HG02852 (cell line): ENCODE data around the gene FAM193A.

Source experiments
- ATAC-seq: cut with Tn5 transposase; IDR thresholded peaks from one replicate; pipeline ENCODE4 v1.9.1; 2021; ENCODE audit warnings: mild to moderate bottlenecking, moderate library complexity; ENCODE audit not compliant: unreplicated experiment

The FAM193A gene

DNA sequence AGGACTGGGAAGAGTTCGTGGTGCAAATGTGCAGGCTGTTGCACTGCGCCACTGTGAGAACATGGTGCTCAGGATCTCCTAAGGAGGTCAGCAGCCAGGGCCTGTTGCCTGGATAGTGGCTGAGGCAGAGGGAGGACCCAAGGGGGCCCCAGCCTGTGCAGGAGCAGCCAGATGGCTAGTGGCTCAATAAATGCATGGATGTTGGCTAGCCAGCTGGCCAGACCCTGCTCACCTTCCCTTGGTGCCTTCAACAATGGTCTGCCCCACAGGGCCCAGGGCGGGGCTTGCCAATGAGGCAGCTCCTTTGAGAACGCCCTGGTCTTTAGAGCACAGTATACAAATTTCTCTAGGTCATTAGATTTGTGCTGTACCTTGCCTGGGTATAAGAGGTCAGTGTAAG is 152.2 kb downstream of the FAM193A start:
- no peak for ATAC-seq

DNA sequence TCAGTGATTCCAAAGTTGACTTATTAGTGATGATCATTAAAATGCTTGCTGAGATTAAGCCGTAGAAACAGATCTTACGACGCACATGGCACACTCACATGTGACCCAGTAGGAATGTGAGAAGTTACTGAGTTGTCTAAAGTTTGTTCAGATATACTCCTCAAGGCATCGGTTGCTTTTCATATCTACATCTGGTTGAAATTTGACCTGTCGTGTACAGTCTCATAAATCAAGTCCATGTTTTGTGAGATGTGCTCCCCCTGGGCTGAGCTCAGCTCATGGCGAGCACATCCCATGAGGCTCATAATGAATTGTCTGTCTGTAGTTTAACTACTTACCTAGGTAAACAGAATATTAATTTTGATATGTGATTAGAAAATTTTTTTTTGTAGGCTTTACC is 152.7 kb downstream of the FAM193A start:
- no peak for ATAC-seq

DNA sequence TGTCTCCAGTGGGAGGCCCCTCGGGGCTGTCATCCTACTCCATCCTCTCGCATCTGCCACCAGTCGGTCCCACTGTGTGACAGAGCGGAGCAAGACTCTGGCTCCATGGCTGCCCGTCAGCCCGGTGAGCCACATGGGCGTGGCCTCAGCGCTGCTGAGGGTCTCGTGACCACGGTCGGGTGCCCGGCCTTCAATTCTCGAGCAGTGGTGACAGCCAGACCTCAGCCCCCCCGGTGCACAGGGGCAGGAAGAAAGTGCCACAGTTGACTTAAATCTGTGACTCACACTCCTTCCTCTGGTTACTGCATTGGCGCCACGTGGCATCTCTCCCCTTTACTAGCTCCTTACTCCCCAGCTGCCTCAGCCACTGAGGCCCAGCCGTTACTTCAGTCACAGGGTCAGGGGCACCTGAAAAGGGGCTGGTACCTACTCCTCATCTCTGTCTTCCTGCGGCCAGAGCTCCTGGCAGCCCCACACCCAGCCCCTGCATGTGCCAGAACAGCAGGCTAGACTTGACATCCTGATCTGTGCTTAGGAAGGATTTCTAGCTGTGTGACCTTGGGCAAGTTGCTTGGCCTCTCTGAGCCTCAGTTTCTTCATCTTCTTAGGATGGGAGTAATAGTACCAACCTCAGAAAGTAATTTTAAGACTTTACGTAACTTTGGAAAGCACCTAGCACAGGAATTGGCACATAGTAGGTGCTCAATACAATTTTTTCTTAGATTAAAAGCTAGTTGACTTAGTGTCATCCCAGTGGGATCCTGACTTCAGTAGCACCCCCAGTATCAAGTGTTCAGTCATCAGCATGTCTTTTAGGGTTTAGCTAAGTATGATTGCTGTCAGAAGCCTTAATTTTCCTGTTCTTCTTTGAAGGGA is 153.6 kb downstream of the FAM193A start:
- no peak for ATAC-seq

DNA sequence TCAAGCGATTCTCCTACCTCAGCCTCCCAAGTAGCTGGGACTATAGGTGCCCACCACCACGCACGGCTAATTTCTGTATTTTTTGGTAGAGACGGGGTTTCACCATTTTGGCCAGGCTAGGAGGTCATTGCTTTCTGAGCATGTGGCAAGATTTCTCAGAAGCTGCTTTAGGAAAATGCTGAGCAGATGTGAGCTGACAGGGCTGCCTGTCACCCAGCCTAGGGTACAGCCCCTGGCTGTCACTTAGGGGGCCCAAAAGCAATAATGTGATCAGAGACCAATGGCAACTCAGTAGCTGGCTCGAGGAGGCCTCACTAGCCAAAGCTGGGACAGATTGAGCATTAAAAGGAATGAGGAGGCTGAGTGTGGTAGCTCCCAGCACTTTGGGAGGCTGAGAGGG is 154.9 kb downstream of the FAM193A start:
- ATAC-seq: no peak

DNA sequence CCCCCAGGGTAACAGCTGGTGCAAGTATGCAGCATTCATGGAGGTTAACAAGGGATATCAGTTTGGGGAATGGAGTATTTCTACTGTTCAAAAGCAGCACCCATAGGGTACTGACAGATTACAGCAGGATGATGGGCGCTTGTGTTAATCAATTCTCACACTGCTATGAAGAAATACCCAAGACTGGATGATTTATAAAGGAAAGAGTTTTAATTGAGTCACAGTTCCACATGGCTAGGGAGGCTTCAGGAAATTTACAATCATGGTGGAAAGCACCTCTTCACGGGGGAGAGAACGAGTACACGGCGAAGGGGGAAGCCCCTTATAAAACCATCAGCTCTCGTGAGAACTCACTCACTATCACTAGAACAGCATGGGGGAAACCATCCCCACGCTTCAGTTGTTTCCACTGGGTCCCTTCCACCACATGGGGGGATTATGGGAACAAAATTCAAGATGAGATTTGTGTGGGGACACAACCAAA is 155.5 kb downstream of the FAM193A start:
- no peak for ATAC-seq

DNA sequence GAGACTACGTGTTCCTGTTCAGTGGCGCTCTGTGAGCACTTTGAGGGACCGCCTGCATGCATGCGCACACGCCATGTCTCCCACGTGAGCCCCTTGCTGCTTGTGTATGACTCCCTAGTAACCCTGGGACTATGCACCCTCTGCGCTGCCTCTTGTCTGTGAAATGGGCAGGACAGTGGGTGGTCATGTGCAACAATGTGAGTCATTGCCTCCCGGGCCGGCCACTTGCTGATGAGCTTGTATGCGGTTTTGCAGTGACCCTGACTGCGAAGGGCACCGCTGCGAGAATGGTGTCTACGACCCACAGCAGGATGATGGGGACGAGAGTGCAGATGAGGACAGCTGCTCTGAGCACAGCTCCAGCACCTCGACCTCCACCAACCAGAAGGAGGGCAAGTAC is 158.2 kb downstream of the FAM193A start:
- ATAC-seq: no peak

DNA sequence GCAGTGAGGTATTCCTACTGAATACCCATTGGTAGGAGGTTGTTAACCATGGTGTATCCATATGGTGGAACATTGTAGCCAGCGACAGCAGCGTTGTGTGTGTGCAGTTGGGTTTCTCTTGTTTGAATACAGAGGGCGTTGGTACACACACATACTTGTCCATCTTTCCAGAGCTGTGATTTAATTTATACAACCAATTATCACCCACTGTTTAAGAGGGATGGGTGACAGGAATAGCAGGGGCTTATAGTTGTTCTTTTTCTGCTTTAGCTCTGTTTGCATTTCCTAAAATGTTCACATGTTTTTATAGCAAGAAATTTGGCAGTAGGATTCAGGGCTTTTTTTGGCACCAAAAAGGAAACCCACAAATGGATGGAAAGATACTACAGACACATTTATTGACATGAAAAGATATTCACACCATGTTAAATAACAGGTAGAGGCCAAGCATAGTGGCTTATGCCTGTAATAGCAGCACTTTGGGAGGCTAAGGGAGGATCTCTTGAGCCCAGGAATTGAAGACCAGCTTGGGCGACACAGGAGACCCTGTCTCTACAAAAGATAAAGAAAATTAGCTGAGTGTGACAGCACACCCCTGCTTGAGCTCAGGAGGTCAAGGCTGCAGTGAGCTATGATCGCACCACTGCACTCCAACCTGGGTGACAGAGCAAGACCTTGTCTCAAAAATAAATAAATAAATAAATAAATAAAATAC is 159.1 kb downstream of the FAM193A start:
- no peak for ATAC-seq

DNA sequence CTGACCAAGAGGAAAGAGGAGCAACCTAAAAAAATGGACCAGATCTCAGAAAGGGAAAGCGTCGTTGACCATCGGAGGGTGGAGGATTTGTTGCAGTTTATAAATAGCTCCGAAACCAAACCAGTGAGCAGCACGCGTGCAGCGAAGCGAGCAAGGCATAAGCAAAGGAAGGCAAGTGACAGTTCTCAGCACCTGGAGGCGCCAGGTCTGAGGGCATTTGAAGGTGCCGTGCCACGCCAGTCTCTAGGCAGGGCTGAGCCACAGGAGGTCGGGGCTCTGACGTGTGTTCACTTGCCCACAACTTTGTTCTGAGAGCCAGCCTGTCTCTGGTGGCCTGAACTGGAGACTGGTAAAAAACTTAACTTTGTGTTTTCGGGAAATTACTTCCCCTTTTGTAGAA is 160.0 kb downstream of the FAM193A start:
- peak; percentile 91 for ATAC-seq

DNA sequence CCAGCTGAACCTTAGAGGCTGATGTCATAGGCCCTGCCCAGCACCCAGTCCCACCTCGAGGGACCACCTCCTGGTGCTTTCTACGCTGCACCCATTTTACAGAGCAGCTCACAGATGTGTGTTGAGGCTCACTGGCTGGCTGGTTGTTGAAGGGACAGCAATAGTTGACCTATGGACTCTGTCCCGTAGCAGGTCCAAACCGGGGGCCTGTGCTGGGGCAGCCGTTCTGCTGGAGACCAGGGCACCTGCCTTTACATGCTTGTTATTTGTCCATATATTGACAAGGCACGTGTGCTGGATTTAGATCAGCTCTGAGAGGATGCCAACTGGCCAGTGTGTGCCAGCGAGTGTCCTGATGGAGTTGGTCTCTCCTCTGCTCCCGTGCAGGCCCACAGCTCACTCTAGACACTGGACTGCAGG is 161.6 kb downstream of the FAM193A start:
- ATAC-seq: no peak

DNA sequence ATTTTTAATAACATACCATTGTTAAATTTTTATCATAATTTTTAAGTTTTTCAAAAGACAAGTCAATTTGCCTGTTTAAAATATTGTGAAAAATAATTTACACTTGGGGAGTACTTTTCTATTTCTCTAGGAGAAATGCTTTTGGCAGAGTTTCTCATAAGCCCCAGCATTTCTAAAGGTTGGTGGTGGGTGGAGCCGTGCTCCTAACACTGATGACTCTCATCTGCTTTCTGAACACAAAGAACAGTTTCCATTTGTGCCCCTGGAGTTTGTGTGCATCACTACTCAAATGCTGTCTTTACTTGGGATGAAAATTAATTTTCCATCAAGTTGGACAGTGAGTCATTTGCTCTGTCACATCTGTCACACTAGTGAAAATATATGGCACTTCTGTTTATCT is 162.1 kb downstream of the FAM193A start:
- ATAC-seq: no peak

DNA sequence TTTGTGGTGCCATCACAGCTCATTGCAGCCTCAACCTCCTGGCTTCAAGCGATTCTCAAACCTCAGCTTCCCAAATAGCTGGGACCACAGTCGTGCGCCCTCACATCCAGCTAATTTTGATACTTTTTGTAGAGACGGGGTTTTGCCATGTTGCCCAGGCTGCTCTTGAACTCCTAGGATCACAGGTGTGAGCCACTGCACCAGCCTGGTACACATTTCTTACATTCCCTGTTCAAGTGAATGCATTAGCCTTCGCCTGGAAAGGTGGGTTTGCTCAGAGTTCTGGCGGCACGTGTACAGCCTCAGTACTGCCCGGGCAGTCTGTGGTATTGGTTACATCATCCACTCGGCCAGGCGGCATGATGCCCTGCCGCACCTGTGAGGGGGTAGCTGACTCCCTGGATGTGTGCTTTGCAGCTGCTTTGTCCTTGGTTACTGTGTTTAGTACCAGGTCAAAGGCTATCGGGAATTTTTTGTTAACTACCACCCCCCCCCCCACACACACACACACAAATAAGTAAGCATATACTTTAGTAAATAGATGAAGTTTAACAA is 162.6 kb downstream of the FAM193A start:
- ATAC-seq: no peak

DNA sequence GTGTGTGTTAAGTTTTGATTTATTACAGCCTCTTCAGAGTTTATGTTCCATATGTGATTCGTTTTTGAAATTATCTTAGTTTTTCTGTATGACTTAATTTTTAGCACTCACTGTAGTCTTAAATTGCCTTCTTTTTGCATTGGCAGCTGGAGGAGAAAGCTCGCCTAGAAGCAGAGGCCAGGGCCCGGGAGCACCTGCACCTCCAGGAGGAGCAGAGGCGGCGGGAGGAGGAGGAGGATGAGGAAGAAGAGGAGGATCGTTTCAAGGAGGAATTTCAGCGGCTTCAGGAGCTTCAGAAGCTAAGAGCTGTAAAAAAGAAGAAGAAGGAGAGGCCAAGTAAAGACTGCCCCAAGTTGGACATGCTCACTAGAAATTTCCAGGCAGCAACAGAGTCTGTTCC is 163.1 kb downstream of the FAM193A start:
- no peak for ATAC-seq

DNA sequence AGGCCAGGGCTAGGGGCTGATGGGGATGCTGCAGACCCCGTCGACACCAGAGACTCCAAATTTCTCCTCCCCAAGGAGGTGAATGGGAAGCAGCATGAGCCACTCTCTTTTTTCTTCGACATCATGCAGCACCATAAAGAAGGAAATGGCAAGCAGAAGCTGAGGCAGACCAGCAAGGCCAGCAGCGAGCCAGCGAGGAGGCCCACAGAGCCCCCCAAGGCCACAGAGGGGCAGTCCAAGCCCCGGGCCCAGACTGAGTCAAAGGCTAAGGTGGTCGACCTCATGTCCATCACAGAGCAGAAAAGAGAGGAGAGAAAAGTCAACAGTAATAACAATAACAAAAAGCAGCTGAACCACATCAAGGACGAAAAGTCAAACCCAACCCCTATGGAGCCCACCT is 163.6 kb downstream of the FAM193A start:
- no peak for ATAC-seq

DNA sequence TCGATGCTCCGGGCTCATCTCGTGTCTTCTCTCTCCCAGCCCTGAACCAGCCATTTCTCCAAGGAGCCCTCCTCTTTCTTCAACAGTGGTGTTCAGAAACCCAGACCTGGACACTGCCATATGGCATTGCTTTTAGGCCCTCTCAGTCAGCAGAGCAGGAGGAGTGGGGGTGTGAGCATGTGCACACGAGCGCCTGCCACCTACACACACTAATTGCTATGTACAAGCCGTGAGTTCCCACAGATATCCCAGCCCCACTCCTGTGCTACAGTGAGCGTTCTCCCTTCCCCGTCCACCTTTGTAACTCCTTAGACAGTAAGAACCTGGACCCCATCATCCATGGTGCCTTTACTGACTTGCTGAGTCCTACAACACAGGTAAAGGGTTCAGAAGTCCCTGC is 165.9 kb downstream of the FAM193A start:
- no peak for ATAC-seq

DNA sequence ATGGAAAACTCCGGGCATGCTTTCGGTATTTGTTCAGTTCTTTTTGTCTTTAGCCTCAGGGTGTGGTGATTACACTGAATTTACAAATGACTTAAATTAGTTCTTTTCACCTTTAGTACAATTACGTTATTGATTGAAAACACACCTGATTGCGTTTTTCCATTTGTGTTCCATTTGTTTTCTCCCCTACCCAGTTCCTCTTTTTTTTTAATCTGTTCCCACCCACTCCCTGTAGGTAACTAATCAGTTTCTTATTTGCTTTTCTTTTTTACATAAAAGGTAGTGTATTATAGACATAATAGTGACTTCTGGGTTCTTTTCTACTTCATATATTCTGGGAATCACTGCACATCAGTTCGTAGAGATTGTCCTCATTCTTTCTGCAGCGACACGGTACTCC is 166.3 kb downstream of the FAM193A start:
- no peak for ATAC-seq

DNA sequence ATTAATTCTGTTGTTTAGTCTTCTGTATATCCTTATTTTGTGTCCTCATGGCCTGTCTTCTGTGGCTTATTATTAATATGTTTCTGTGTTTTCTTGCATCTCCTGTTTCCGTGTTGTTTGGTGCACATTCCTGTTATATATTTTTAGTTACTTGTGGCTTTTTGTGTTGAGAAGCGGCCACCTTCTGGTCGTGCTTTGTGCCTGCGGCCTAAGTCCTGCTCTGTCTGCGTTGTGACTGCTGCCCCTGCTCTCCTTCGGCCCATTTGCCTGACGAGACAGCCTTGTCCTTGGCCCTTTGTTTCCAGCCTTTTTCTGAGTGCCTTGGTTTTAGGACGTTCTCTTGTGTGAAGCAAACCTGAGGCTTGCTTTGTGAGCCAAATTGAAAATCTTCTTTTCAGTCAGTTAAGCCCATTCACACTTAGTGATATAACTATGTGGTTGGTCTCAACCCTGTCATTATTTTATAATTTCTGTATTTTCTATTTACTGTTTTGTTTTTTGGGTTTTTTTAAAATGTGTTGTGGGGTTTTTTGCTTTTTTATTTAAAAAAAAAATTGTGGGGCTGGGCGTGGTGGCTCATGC is 175.9 kb downstream of the FAM193A start:
- ATAC-seq: no peak

DNA sequence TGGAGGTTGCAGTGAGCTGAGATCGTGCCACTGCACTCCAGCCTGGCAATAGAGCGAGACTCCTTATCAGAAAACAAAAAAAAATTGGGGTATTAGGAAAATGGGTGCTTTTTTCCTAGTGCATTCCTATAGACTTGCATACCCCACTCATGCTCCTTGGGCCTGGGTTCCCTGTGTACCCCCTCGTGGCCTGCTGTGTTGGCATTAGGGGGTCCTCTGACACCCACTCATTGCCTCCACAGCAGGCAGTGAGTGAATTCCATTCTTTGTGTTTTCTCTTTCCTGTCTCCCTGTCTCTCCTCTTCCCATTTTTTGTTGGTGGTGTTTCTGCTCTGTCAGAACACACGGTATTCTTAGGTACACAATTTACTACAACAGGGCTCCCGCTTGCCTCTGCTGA is 176.9 kb downstream of the FAM193A start:
- ATAC-seq: no peak

DNA sequence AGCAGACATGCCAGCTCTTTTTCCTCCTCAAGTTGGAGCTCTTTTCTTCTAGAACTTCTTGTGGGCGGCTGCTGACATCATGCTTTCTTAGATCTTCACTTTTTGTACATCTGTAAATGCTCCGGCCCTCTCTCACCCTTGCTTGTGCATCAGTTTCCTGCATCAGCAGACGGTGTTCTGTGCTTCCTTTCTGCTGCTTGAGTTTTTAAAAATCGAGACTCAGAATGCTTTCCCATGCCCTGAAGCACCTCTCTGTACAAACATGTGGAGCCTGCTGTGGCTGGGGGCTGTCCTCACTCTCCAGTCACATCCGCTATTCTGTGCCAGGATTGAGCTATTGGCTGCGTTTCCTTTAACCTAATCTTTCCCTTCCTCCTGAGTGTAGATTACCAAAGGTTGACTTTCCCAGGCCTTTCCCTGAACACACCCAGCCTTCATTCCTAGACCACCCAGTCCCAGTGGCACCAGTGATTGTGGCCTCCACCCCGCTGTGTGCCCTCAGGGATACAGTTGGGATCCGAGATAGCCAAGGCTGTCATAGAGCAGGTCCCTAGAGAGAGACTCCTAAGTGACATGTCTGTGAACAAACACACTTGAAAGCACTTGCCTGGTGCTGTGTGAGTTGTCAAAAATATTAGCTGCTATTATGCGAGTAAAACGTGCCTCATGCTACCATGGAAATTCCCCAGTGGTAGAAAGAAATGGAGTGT is 177.8 kb downstream of the FAM193A start:
- ATAC-seq: no peak

DNA sequence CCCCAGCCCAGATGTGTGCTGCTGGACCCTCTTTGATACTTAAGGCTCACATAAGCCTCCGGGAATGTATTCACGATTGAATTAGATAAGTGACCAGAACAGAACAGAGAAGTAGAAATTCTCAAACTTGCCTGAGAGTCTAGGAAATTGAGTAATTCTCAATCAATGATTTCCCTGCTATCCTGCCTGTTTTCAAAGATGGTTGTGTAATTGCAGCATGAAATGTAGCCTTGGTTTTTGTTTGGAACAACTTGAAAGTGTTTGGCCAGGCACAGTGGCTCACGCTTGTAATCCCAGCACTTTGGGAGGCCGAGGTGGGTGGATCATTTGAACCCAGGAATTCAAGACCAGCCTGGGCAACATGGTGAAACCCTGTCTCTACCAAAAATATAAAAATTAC is 178.5 kb downstream of the FAM193A start:
- no peak for ATAC-seq

DNA sequence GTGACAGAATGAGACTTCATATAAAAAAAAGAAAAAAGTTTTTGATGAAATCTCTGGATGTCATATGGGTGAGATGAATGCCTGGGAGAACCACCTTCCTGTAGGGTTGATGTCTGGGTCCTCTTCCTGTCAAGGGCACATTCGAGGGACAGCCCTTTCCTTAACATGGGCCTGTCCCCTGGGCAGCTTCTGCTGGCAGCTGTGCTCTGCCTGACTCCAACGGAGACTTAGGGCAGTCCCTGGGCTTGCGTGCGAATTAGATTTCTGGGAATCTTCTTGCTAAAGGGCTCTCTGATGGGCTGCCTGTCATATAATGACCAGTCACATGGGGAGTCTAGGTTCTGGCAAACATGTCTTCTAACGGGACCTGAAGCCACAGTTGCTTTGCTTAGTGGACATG is 179.0 kb downstream of the FAM193A start:
- no peak for ATAC-seq

DNA sequence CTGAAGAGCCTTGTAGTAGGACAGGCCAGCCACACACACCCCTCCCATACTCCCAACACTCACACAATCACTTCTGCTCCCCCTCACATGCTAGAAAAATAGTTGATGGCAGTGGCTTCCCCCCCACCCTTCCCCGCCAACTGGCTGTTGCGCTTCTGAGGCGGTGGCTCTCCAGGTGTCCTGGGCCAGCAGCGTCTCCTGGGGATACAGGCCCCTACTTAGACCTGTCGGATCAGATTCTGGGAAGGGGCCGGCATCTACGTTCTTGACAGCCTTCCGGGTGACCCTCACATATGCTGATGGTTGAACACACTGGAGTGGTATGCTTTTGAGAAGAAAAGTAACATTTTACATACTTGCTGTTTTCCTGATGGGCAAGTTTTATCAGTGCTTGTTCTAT is 179.8 kb downstream of the FAM193A start:
- ATAC-seq: no peak
